CD4-positive, alpha-beta T cell (primary cell): ENCODE measurements around the gene ZDBF2. TPM values are rescaled to one million over a fixed set of nuclear protein-coding genes. Genes with fewer than 3 reads are reported as not detected.

Experiments
- ATAC-seq: fragments of 200-7000 bp; cut with Tn5 transposase; one replicate; pipeline ENCODE4 v1.10.0; 2022; ENCODE audit warnings: mild to moderate bottlenecking; ENCODE audit not compliant: poor library complexity
- CTCF ChIA-PET: fragments of 350-600 bp; sonication (Branson Sonifier 250); formaldehyde crosslinking; loops from one replicate; lab custom pipeline; 2021; ENCODE audit warnings: antibody characterized with exemption, inconsistent platforms; lab: Charles Lee
- POLR2A ChIA-PET: fragments of 350-600 bp; sonication (Branson Sonifier 250); formaldehyde crosslinking; loops from one replicate; lab custom pipeline; 2021; ENCODE audit warnings: antibody characterized with exemption, inconsistent platforms; lab: Charles Lee
- DNase-seq, 14 experiments: peaks; one replicate each; pipeline ENCODE4 v3.0.0-alpha.2; 2013 to 2020; ENCODE audit warnings: mixed read lengths in 2 of 14
- H3K27ac ChIP-seq, 2 donors: one replicate each; pipeline versions ENCODE4 v1.5.1 to v1.7.0; 2013; ENCODE audit warnings: low read length in 2 of 2, low read depth in 1 of 2, mild to moderate bottlenecking in 1 of 2
- H3K27me3 ChIP-seq, 2 experiments: 1 replicate in 1 of 2; 2 replicates in 1 of 2; pipeline versions ENCODE4 v1.6.1 to v1.7.0; 2013; ENCODE audit warnings: low read length in 2 of 2, control low read depth in 1 of 2, mild to moderate bottlenecking in 1 of 2, moderate library complexity in 1 of 2; ENCODE audit not compliant: insufficient read depth in 2 of 2, control insufficient read depth in 1 of 2
- H3K36me3 ChIP-seq: one replicate; pipeline ENCODE4 v1.6.1; 2013; ENCODE audit warnings: low read length, control low read depth; ENCODE audit not compliant: insufficient read depth
- H3K4me1 ChIP-seq: one replicate; pipeline ENCODE4 v1.6.1; 2013; ENCODE audit warnings: low read length, control low read depth; ENCODE audit not compliant: insufficient read depth
- H3K4me3 ChIP-seq: one replicate; pipeline ENCODE4 v1.5.1; 2013; ENCODE audit warnings: mild to moderate bottlenecking, low read length, moderate library complexity
- H3K9me3 ChIP-seq, 2 experiments: 1 replicate in 1 of 2; 2 replicates in 1 of 2; pipeline versions ENCODE4 v1.6.1 to v1.7.0; 2013; ENCODE audit warnings: low read length in 2 of 2, mild to moderate bottlenecking in 2 of 2, control low read depth in 1 of 2, moderate library complexity in 1 of 2; ENCODE audit not compliant: control insufficient read depth in 1 of 2, insufficient read depth in 1 of 2
- H3K27ac Mint-ChIP-seq: one replicate; pipeline ENCODE4 v1.8.0; 2020; ENCODE audit warnings: mixed read lengths
- H3K27me3 Mint-ChIP-seq: one replicate; pipeline ENCODE4 v1.8.0; 2021; ENCODE audit warnings: mixed read lengths
- H3K36me3 Mint-ChIP-seq: one replicate; pipeline ENCODE4 v1.8.0; 2021; ENCODE audit warnings: low read depth, mixed read lengths
- H3K4me1 Mint-ChIP-seq: one replicate; pipeline ENCODE4 v1.8.0; 2021; ENCODE audit warnings: low read depth, mixed read lengths
- H3K4me3 Mint-ChIP-seq: one replicate; pipeline ENCODE4 v1.8.0; 2020; ENCODE audit warnings: mild to moderate bottlenecking, mixed read lengths
- H3K9me3 Mint-ChIP-seq: one replicate; pipeline ENCODE4 v1.8.0; 2020; ENCODE audit warnings: mixed read lengths
- CTCF ChIP-seq: fragments of 200-600 bp; IDR thresholded peaks from one replicate; pipeline ENCODE4 v1.8.0; 2022; ENCODE audit warnings: antibody characterized with exemption, mild to moderate bottlenecking
- intact Hi-C, 2 experiments: fragments of 100-400 bp; cut with DNase I in 1 of 2; cut with micrococcal nuclease in 1 of 2; formaldehyde crosslinking; loops; one replicate each; pipeline versions ENCODE4 v1.15.1 to v1.9.0; 2023 to 2025; cut with DNase I, micrococcal nuclease
- total RNA-seq, 174 experiments: library from RNA in 2 of 174; stranded (reverse) in 2 of 174; gene quantifications; one replicate each; pipeline ENCODE4 v1.2.3 and lab custom pipeline; 2021 to 2026

ZDBF2 gene
- total RNA-seq, 2 experiments from 2014 or later, result 28.7 to 29.7 TPM

DNA sequence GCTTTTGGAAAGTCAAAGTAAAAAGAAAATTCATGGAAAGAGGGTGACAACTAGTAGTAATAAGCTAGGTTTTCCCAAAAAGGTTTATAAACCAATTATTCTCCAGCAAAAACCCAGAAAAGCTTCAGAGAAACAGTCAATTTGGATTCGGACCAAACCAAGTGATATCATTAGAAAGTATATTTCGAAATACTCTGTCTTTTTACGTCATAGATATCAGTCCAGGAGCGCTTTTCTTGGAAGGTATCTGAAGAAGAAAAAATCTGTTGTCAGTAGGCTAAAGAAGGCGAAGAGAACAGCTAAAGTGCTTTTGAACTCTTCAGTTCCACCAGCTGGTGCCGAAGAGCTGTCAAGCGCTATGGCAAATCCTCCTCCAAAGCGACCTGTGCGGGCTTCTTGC lies 36.6 kb downstream of the ZDBF2 start:
- ChIA-PET POLR2A (no interaction called here), CTCF (no interaction called here)
- peaks cover 2% of the 10 kb centered on the region for H3K9me3 Mint-ChIP-seq
- no peak for TF ChIP-seq CTCF
- Histone ChIP-seq H3K27me3 (no peaks in the 10 kb centered on the region), H3K4me3 (no peak overlapping the region), H3K4me1 (no peaks in the 10 kb centered on the region), H3K9me3 (peaks cover 0 to 3% of the 10 kb centered on the region in 2 experiments), H3K36me3 (no peaks in the 10 kb centered on the region), H3K27ac (no peak overlapping the region)
- intact Hi-C loops, result no loop called here
- H3K27me3 Mint-ChIP-seq, result no peaks in the 10 kb centered on the region
- no peak overlapping the region for H3K27ac Mint-ChIP-seq
- H3K4me1 Mint-ChIP-seq, result no peaks in the 10 kb centered on the region
- DNase-seq, result no peak
- peaks cover 23% of the 10 kb centered on the region for H3K36me3 Mint-ChIP-seq
- no peak for ATAC-seq
- no peak overlapping the region for H3K4me3 Mint-ChIP-seq

DNA sequence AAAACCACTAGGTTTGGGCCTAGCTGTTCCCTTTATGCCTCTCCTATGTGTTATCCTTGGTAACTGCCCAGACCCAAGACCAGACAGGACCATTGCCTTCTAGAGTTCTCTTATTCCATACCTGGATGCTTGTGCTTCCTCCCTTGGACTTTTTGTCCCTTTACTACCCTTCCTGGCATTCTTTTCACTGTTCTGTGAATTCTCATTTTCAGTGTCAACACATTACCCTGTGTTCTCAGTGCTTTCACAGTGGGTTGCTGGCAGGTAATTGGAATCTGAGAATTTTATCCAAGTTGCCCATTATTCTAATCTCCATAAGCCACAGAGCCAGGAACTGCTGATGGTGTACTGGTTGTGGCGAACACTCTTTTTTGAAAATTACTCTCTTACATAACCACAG lies 41.7 kb downstream of the ZDBF2 start:
- ATAC-seq, result no peak
- H3K36me3 ChIP-seq, result no peaks in the 10 kb centered on the region
- no peaks in the 10 kb centered on the region for H3K4me1 ChIP-seq
- ChIA-PET CTCF (no interaction called here), POLR2A (no interaction called here)
- peaks cover 4% of the 10 kb centered on the region for H3K36me3 Mint-ChIP-seq
- H3K4me1 Mint-ChIP-seq, result no peaks in the 10 kb centered on the region
- no peak overlapping the region for H3K27ac Mint-ChIP-seq
- peaks cover 4% of the 10 kb centered on the region for H3K9me3 Mint-ChIP-seq
- H3K27ac ChIP-seq, result no peak overlapping the region
- no peak for DNase-seq
- peaks cover 6 to 10% of the 10 kb centered on the region in 2 experiments for H3K9me3 ChIP-seq
- H3K4me3 Mint-ChIP-seq, result no peak overlapping the region
- H3K4me3 ChIP-seq, result no peak overlapping the region
- intact Hi-C loops, result no loop called here
- TF ChIP-seq CTCF, result no peak
- no peaks in the 10 kb centered on the region for H3K27me3 ChIP-seq
- no peaks in the 10 kb centered on the region for H3K27me3 Mint-ChIP-seq

DNA sequence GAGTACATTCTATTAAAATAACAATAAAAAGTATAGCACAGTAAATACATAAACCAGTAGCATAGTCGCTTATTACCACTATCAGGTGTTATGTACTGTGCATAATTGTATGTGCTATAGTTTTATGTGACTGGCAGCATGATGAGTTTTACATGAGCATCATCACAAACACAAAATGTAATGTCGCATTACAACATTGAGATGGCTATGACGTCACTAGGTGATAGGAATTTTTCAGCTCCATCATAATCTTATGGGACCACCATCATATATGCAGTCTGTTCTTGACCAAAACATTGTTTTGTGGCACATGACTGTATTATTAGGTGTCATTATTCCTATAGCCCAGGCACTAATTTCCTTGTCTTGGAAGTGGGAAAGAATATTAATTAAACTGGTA lies 48.6 kb downstream of the ZDBF2 start:
- Mint-ChIP-seq H3K36me3 (no peaks in the 10 kb centered on the region), H3K27me3 (no peaks in the 10 kb centered on the region), H3K27ac (no peak overlapping the region), H3K4me1 (no peaks in the 10 kb centered on the region), H3K4me3 (no peak overlapping the region), H3K9me3 (peaks cover 7% of the 10 kb centered on the region)
- intact Hi-C loops, result no loop called here
- H3K9me3 ChIP-seq, result peaks cover 4 to 10% of the 10 kb centered on the region in 2 experiments
- no peak for ATAC-seq
- no peak for DNase-seq
- no peak overlapping the region for H3K27ac ChIP-seq
- no peak overlapping the region for H3K4me3 ChIP-seq
- ChIA-PET CTCF (no interaction called here), POLR2A (no interaction called here)
- H3K27me3 ChIP-seq, result no peaks in the 10 kb centered on the region
- TF ChIP-seq CTCF, result no peak
- no peaks in the 10 kb centered on the region for H3K36me3 ChIP-seq
- H3K4me1 ChIP-seq, result no peaks in the 10 kb centered on the region
